GM20000 (cell line): Measurements from ENCODE around the gene PTPRN2.

ENCODE experiments used
- DNase-seq: peaks from one replicate; pipeline ENCODE4 v3.0.0; 2012; ENCODE audit warnings: low spot score
- TF ChIP-seq, protein P1 (sequence below): IDR thresholded peaks from 2 replicates; pipeline ENCODE4 v1.5.1; 2012; ENCODE audit warnings: mild to moderate bottlenecking, control low read depth; ENCODE audit errors: extremely low read depth, missing control alignments

Gene PTPRN2

DNA sequence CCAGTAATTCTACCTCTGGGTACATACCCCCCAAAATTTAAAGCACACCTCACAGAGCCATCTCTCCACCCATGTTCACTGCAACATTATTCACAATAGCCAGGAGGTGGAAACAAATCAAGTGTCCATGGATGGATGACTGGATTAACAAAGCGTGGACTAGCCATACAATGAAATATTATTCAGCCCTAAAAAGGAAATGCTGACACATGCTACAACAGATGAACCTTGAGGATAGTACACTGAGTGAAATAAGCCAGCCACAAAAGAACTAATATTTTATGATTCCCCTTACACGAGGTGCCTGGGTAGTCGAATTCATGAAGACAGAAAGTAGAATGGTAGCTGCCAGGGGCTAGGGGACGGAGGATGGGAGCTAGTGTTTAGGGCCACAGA is 31.1 kb upstream of the PTPRN2 start:
- DNase-seq = no peak
- TF ChIP-seq, protein P1, sequence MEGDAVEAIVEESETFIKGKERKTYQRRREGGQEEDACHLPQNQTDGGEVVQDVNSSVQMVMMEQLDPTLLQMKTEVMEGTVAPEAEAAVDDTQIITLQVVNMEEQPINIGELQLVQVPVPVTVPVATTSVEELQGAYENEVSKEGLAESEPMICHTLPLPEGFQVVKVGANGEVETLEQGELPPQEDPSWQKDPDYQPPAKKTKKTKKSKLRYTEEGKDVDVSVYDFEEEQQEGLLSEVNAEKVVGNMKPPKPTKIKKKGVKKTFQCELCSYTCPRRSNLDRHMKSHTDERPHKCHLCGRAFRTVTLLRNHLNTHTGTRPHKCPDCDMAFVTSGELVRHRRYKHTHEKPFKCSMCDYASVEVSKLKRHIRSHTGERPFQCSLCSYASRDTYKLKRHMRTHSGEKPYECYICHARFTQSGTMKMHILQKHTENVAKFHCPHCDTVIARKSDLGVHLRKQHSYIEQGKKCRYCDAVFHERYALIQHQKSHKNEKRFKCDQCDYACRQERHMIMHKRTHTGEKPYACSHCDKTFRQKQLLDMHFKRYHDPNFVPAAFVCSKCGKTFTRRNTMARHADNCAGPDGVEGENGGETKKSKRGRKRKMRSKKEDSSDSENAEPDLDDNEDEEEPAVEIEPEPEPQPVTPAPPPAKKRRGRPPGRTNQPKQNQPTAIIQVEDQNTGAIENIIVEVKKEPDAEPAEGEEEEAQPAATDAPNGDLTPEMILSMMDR = no peak

DNA sequence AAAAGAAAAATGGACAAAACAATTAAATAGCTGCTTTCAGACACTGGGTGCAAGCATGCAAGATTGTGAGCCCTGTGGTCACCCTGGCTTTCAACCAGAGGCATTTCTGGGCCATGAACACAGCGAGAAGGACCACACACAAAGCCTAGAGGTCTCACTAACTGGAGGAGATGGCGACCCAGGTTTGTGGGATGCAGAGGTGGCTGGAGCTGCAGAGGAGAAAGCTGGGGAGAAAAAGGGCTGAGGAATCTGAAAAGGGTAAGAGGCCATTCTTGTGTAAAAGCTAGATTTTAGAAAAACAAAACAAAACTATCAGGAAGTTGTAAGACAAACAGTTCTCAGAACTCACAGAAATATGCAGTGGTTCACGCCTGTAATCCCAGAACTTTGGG is 30.1 kb upstream of the PTPRN2 start:
- TF ChIP-seq, protein P1 = no peak
- DNase-seq = no peak

DNA sequence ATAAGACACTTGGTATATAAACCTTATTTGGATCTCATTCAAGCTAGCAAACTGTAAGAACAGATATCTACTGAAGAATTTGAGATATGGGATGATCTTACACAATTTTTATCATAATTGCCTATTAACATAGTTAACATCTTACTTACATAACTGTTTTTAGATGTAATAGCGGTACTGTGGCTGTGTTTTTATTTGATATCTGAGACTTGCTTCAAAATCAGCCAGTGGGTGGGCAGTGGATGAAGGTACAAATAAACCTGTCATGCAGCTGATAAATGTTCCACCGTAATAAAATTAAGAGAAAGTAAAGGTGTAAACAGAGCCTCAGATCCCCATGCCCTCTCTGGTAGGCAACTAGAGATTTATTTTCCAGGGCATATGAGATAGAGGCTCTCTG is 28.4 kb upstream of the PTPRN2 start:
- TF ChIP-seq, protein P1 = no peak
- no peak for DNase-seq

DNA sequence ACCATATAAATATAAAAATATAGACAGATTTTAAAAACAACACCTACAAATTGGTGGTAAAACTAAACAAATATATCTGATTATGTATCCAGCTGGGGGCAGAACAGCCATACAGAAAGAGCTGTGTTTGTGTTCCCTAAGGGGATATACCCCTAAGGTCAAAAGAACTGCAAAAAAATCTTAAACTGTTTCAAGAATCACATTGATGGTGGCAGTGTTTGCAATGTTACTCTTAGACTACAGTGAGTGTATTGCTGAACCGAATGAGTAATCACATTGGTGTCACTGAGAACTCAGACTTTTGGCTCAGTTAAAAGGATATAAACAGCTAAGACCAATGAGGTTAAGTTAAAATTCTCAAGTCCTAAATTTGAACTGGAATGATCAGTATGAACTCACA is 27.1 kb upstream of the PTPRN2 start:
- TF ChIP-seq, protein P1 = no peak
- no peak for DNase-seq

DNA sequence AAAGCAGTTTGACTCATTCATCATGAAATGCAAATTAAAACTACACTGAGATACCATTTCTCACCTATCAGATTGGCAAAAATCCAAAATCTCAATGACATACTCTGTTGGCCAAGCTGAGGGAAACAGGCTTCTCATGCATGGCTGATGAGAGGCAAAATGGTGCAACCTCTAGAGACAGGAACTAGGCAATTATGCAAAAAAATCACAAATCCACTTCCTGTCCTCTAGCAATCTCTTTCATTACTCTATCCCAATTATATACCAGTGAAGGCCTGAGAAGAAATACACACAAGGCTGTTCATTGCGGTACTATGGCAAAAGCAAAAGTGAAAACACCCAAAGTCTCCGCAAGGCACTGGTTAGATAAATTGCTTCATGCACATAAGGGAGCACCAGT is 25.9 kb upstream of the PTPRN2 start:
- TF ChIP-seq, protein P1 = no peak
- DNase-seq = peak; percentile 62

DNA sequence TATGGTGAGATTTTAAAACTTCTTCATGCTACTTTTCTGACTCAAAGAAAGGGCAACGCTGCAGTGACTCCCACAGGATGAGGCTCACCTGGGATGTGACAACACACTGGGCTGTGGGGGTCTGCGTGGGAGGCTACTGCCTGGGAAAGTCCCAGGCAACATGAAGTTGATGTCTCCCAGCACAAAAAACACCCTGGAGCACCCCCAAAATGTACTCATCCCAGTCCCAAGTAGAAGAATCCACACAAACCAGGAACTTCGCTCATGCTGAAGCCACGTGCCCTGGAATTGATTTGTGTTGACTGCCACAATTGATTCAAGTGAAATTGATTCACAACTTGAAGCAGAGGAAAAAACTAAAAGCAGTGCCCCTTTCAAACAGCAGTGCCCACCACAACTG is 24.9 kb upstream of the PTPRN2 start:
- TF ChIP-seq, protein P1 = no peak
- no peak for DNase-seq

DNA sequence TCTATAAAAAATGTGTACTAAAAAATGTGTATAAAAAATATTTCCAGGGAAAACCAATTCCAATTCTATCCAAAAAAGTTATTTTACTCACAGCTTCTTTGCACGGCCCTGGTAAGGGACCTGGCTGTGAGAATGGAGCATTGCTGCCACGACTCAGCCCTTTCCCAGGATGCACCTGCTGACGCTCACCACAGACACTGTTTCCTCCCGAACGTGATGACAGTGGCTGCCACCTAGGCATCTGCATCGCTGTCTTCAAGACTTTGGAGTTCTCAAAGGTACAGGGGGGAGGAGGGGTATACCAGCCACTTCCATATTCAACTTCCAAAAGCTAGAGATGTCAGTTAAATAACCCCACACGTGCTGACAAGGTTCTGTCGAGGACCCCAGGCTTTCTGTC is 23.9 kb upstream of the PTPRN2 start:
- TF ChIP-seq, protein P1 = no peak
- no peak for DNase-seq
